HCT116 (cell line): Measurements from ENCODE around the gene CDH4.

Experiments used
- CEBPB ChIP-seq: IDR thresholded peaks from 2 replicates; pipeline ENCODE4 v1.6.1; 2012; ENCODE audit warnings: low read depth
- ELF1 ChIP-seq: IDR thresholded peaks from 2 replicates; pipeline ENCODE4 v1.6.1; 2012; ENCODE audit warnings: low read depth, borderline replicate concordance
- EZH2 ChIP-seq: fragments of 200-600 bp; sonication (generic); IDR thresholded peaks from 2 replicates; pipeline ENCODE4 v1.6.1; 2017; ENCODE audit warnings: antibody characterized with exemption, mixed run types
- EZH2phosphoT487 ChIP-seq: fragments of 200-600 bp; IDR thresholded peaks from 2 replicates; pipeline ENCODE4 v1.6.1; 2018; ENCODE audit warnings: antibody characterized with exemption, borderline replicate concordance
- POLR2A ChIP-seq: IDR thresholded peaks from 2 replicates; pipeline ENCODE4 v1.7.0; 2011; ENCODE audit warnings: borderline replicate concordance; ENCODE audit not compliant: insufficient read depth, insufficient read length; ENCODE audit errors: extremely low read depth
- POLR2AphosphoS5 ChIP-seq: IDR thresholded peaks from 2 replicates; pipeline ENCODE4 v1.6.1; 2011; ENCODE audit warnings: mild to moderate bottlenecking, low read depth, low read length, moderate library complexity
- RAD21 ChIP-seq: IDR thresholded peaks from 2 replicates; pipeline ENCODE4 v1.6.1; 2012; ENCODE audit warnings: low read depth, mild to moderate bottlenecking
- SP1 ChIP-seq: IDR thresholded peaks from 2 replicates; pipeline ENCODE4 v1.6.1; 2012; ENCODE audit warnings: low read depth
- TCF7L2 ChIP-seq: IDR thresholded peaks from 2 replicates; pipeline ENCODE4 v1.7.0; 2011; ENCODE audit warnings: borderline replicate concordance, inconsistent platforms; ENCODE audit not compliant: insufficient read depth, insufficient read length; ENCODE audit errors: extremely low read depth
- ZNF274 ChIP-seq: fragments of 200-500 bp; sonication (Bioruptor generic); IDR thresholded peaks from 2 replicates; pipeline ENCODE4 v1.6.1; 2014; ENCODE audit warnings: mild to moderate bottlenecking, low read depth, low read length, inconsistent platforms
- TF ChIP-seq, protein P1 (sequence below), 3 experiments: fragments of 200-600 bp in 1 of 3; sonication (generic) in 1 of 3; IDR thresholded peaks in 2 of 3; conservative IDR thresholded peaks in 1 of 3; 2 replicates each; pipeline ENCODE4 v1.5.1; 2012 to 2017; ENCODE audit warnings: low read depth in 2 of 3, low read length in 2 of 3, antibody characterized with exemption in 1 of 3, borderline replicate concordance in 1 of 3, control low read depth in 1 of 3, mild to moderate bottlenecking in 1 of 3, mixed read lengths in 1 of 3, mixed run types in 1 of 3, moderate library complexity in 1 of 3; ENCODE audit not compliant: insufficient read depth in 1 of 3
- TF ChIP-seq, protein P2 (sequence below): IDR thresholded peaks from 2 replicates; pipeline ENCODE4 v1.6.1; 2012; ENCODE audit warnings: low read depth
- TF ChIP-seq, protein P3 (sequence below): IDR thresholded peaks from 2 replicates; pipeline ENCODE4 v1.6.1; 2012

DNA sequence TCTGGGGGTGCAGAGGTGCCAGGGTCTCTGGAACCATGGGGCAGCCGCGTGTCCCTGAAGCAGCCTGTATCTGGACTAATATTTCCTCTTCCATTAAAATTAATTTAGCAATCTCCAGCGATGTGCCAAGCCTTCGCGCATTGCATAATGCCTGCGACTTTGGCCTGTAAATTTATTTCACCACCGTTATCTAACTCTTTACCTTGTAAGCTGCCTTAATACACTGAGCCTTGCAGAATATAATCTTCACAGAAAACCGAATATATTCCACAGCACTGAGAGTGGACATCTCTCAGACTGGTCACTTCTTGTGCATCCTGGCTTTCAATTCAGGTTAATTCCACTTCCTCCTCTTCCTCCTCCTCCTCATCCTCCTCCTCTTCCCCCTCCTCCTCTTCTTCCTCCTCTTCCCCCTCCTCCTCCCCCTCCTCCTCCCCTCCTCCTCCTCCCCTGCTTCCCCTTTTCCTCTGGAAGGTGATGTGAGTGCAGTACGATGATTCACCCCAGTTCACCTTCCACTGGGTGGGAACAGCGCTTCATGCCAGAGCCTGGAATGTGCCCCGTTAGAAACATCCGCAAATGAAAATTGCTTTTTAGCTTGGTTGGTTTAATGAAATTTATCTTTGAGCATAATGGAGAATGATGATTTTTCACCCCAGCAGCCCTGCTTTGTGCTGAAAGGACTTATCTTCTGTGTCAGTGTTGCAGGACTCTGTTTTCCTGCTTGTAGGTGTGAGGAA is 101.4 kb downstream of the CDH4 start:
- TF ChIP-seq EZH2, result no peak
- no peak for TF ChIP-seq POLR2A
- TF ChIP-seq, protein P1, sequence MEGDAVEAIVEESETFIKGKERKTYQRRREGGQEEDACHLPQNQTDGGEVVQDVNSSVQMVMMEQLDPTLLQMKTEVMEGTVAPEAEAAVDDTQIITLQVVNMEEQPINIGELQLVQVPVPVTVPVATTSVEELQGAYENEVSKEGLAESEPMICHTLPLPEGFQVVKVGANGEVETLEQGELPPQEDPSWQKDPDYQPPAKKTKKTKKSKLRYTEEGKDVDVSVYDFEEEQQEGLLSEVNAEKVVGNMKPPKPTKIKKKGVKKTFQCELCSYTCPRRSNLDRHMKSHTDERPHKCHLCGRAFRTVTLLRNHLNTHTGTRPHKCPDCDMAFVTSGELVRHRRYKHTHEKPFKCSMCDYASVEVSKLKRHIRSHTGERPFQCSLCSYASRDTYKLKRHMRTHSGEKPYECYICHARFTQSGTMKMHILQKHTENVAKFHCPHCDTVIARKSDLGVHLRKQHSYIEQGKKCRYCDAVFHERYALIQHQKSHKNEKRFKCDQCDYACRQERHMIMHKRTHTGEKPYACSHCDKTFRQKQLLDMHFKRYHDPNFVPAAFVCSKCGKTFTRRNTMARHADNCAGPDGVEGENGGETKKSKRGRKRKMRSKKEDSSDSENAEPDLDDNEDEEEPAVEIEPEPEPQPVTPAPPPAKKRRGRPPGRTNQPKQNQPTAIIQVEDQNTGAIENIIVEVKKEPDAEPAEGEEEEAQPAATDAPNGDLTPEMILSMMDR (IDR thresholded peaks at IDR 0.05 in 2 of 3, conservative IDR thresholded peaks at IDR 0.05 in 1 of 3; ENCODE audit: borderline replicate concordance in 1 of 3, insufficient read depth in 1 of 3, low read depth in 2 of 3, low read length in 2 of 3), result no peak
- TF ChIP-seq CEBPB, result no peak
- TF ChIP-seq POLR2AphosphoS5, result no peak
- TF ChIP-seq SP1, result no peak
- TF ChIP-seq TCF7L2, result no peak
- TF ChIP-seq, protein P2, sequence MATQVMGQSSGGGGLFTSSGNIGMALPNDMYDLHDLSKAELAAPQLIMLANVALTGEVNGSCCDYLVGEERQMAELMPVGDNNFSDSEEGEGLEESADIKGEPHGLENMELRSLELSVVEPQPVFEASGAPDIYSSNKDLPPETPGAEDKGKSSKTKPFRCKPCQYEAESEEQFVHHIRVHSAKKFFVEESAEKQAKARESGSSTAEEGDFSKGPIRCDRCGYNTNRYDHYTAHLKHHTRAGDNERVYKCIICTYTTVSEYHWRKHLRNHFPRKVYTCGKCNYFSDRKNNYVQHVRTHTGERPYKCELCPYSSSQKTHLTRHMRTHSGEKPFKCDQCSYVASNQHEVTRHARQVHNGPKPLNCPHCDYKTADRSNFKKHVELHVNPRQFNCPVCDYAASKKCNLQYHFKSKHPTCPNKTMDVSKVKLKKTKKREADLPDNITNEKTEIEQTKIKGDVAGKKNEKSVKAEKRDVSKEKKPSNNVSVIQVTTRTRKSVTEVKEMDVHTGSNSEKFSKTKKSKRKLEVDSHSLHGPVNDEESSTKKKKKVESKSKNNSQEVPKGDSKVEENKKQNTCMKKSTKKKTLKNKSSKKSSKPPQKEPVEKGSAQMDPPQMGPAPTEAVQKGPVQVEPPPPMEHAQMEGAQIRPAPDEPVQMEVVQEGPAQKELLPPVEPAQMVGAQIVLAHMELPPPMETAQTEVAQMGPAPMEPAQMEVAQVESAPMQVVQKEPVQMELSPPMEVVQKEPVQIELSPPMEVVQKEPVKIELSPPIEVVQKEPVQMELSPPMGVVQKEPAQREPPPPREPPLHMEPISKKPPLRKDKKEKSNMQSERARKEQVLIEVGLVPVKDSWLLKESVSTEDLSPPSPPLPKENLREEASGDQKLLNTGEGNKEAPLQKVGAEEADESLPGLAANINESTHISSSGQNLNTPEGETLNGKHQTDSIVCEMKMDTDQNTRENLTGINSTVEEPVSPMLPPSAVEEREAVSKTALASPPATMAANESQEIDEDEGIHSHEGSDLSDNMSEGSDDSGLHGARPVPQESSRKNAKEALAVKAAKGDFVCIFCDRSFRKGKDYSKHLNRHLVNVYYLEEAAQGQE, result no peak
- no peak for TF ChIP-seq ZNF274
- no peak for TF ChIP-seq ELF1
- TF ChIP-seq RAD21, result no peak
- TF ChIP-seq, protein P3, sequence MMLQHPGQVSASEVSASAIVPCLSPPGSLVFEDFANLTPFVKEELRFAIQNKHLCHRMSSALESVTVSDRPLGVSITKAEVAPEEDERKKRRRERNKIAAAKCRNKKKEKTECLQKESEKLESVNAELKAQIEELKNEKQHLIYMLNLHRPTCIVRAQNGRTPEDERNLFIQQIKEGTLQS, result no peak
- TF ChIP-seq EZH2phosphoT487, result no peak
